Stimulated activated CD4-positive, alpha-beta T cell treated with anti-CD3 and anti-CD28 coated beads, Interleukin-15, amount 100 ng/mL, for 48 hours (primary cell): ENCODE measurements around the gene PCDHGA6.
"Not testable (repeated sequence)": the region's sequence is repeated elsewhere in the genome, so short reads cannot be mapped to it uniquely, and the experiment has no call there.

Source experiments
- DNase-seq, 2 donors: peaks; one replicate each; pipeline ENCODE4 v3.0.0-alpha.2; 2020; ENCODE audit warnings: low read depth in 2 of 2

The PCDHGA6 gene

DNA sequence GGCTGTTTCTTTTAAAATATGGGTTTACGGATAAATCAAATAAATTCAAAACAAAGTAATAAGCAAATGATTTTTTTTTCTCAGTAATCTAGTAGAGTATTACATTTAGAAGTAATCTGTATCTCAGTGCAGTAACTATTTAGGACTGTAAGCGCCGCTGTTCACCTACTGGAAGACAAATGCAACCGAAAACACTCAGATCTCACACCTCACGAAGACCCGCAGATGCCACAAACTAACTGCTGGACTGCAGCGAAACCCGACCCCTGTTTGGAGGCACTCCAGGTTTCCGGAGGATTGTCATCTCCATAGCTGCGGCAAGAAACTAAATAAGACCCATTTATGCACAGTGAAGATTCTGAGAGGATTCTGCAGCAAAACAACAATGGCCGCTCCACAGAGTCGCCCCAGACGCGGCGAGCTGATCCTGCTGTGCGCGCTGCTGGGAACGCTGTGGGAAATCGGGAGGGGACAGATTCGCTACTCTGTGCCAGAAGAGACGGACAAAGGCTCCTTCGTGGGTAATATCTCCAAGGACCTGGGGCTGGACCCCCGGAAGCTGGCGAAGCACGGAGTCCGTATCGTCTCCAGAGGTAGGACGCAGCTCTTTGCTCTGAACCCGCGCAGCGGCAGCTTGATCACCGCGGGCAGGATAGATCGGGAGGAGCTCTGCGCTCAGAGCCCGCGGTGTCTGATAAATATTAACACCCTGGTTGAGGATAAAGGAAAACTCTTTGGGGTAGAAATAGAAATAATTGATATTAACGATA is 18.9 kb downstream of the PCDHGA6 start, which contains the start of gene PCDHGA8:
Gene PCDHGA8, plus strand, starts transcription at position 205 of the 770 bp plus-strand sequence. Its CDS starts 181 bp downstream, at position 386.
- no peak for DNase-seq

DNA sequence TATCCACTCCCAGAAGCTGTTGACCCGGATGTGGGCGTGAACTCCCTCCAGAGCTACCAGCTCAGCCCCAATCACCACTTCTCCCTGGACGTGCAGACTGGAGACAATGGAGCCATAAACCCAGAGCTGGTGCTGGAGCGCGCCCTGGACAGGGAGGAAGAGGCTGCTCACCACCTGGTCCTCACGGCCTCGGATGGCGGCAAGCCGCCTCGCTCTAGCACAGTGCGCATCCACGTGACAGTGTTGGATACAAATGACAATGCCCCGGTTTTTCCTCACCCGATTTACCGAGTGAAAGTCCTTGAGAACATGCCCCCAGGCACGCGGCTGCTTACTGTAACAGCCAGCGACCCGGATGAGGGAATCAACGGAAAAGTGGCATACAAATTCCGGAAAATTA is 19.6 kb downstream of the PCDHGA6 start:
- DNase-seq, result no peak

DNA sequence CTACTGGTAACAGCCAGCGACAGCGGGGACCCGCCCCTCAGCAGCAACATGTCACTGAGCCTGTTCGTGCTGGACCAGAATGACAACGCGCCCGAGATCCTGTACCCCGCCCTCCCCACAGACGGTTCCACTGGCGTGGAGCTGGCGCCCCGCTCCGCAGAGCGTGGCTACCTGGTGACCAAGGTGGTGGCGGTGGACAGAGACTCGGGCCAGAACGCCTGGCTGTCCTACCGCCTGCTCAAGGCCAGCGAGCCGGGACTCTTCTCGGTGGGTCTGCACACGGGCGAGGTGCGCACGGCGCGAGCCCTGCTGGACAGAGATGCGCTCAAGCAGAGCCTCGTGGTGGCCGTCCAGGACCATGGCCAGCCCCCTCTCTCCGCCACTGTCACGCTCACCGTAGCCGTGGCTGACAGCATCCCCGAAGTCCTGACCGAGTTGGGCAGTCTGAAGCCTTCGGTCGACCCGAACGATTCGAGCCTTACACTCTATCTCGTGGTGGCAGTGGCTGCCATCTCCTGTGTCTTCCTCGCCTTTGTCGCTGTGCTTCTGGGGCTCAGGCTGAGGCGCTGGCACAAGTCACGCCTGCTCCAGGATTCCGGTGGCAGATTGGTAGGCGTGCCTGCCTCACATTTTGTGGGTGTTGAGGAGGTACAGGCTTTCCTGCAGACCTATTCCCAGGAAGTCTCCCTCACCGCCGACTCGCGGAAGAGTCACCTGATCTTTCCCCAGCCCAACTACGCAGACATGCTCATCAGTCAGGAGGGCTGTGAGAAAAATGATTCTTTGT is 20.9 kb downstream of the PCDHGA6 start:
- not testable (repeated sequence) for DNase-seq

DNA sequence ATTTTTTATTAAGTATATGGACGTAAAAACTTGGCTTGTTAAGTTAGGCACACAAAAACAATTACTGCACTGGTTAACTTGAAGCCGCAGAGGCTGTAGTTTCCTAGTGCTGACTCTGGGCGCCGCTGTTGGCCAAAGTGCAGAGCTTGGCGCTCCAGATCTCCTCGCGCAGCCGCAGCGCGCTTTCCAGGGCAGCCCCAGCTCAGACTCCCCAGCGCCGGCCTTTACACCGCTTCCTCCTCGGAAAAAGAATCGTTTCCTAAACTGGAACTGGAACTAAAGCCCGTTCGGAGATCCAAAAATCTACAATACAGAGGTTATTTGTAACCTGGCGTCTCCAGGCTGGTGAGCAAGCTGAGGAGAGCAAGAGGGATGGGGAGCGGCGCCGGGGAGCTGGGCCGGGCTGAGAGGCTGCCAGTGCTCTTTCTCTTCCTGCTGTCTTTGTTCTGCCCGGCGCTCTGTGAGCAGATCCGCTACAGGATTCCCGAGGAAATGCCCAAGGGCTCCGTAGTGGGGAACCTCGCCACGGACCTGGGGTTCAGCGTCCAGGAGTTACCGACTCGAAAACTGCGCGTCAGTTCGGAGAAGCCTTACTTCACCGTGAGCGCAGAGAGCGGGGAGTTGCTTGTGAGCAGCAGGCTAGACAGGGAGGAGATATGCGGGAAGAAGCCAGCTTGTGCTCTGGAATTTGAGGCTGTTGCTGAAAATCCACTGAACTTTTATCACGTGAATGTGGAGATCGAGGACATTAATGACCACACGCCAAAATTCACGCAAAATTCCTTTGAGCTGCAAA is 24.3 kb downstream of the PCDHGA6 start, which contains the start of gene PCDHGB5:
Gene PCDHGB5, plus strand, starts transcription at position 192 of the 796 bp plus-strand sequence. Its CDS starts 181 bp downstream, at position 373.
- peak in 1 of 2 donors; percentile 20 for DNase-seq

DNA sequence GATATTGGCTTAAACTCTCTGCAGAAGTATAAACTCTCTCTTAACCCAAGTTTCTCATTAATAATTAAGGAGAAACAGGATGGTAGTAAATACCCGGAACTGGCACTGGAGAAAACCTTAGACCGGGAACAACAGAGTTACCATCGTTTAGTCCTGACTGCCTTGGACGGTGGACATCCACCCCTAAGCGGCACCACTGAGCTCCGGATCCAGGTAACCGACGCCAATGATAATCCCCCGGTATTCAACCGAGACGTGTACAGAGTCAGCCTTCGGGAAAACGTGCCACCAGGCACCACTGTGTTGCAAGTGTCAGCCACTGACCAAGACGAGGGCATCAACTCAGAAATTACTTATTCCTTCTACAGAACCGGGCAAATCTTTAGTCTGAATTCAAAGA is 24.9 kb downstream of the PCDHGA6 start:
- DNase-seq, result no peak

DNA sequence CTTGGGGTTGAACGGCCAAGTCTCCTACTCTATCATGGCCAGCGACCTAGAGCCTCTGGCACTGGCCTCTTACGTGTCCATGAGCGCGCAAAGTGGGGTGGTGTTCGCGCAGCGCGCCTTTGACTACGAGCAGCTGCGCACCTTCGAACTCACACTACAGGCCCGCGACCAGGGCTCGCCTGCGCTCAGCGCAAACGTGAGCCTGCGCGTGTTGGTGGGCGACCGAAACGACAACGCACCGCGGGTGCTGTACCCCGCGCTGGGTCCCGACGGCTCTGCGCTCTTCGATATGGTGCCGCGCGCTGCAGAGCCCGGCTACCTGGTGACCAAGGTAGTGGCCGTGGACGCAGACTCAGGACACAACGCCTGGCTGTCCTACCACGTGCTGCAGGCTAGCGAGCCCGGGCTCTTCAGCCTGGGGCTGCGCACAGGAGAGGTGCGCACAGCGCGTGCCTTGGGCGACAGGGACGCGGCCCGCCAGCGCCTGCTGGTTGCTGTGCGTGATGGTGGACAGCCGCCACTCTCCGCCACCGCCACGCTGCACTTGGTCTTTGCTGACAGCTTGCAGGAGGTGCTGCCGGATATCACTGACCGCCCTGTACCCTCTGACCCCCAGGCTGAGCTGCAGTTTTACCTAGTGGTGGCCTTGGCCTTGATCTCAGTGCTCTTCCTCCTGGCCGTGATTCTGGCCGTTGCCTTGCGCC is 26.0 kb downstream of the PCDHGA6 start:
- no peak for DNase-seq

DNA sequence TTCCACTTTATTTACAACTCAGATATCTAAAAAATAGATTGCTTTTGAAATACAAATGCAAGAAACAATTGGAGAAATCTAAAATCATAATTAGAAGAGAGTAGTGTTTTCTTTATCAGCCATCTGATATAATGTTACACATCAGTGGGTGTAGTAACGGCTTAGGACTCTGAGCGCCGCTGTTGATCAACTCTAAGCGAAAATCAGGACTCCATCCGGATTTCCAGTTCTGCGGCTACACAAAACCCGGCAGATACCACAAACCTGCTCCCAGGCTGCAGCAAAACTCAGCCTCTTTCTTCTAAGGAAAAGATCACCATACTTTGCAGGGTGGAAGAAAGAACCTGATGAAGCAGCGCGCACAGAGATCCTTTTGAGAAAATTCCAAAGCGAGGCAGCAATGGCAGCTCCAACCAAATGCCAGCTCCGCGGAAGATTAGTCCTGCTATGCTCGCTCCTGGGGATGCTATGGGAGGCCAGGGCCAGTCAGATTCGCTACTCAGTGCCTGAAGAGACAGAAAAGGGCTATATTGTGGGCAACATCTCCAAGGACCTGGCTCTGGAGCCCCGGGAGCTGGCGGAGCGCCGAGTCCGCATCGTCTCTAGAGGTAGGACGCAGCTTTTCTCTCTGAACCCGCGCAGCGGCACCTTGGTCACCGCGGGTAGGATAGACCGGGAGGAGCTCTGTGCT is 29.0 kb downstream of the PCDHGA6 start, which contains the start of gene PCDHGA9:
Gene PCDHGA9, plus strand, starts transcription at position 226 of the 691 bp plus-strand sequence. Its CDS starts 175 bp downstream, at position 401.
- DNase-seq, result no peak

DNA sequence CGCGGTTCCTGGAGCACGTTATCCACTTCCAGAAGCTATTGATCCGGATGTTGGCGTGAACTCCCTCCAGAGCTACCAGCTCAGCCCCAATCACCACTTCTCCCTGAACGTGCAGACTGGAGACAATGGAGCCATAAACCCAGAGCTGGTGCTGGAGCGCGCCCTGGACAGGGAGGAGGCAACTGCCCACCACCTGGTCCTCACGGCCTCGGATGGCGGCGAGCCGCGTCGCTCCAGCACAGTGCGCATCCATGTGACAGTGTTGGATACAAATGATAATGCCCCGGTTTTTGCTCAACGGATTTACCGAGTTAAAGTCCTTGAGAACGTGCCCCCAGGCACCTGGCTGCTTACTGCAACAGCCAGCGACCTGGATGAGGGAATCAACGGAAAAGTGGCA is 29.7 kb downstream of the PCDHGA6 start:
- DNase-seq, result no peak

DNA sequence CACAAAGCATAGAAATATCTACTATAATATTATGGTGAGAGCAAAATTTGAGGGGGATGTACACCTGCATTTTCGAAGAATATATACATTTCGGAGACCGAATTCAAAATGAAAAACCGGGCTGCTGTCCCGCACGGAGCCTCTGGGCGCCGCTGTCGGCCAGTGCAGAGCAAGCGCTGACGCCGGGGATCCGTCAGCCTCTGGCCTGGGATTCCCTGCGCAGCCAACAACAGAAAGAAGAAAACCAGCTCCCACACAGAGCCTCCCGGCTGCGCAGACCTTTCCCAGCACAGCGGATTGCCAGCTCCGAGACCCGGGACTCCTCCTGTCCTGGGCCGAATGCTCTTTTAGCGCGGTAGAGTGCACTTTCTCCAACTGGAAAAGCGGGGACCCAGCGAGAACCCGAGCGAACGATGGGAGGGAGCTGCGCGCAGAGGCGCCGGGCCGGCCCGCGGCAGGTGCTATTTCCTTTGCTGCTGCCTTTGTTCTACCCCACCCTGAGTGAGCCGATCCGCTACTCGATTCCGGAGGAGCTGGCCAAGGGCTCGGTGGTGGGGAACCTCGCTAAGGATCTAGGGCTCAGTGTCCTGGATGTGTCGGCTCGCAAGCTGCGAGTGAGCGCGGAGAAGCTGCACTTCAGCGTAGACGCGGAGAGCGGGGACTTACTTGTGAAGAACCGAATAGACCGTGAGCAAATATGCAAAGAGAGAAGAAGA is 34.3 kb downstream of the PCDHGA6 start, which contains the start of gene PCDHGB6:
Gene PCDHGB6, plus strand, starts transcription at position 232 of the 716 bp plus-strand sequence. Its CDS starts 182 bp downstream, at position 414.
- peak in 1 of 2 donors; percentile 22 for DNase-seq

DNA sequence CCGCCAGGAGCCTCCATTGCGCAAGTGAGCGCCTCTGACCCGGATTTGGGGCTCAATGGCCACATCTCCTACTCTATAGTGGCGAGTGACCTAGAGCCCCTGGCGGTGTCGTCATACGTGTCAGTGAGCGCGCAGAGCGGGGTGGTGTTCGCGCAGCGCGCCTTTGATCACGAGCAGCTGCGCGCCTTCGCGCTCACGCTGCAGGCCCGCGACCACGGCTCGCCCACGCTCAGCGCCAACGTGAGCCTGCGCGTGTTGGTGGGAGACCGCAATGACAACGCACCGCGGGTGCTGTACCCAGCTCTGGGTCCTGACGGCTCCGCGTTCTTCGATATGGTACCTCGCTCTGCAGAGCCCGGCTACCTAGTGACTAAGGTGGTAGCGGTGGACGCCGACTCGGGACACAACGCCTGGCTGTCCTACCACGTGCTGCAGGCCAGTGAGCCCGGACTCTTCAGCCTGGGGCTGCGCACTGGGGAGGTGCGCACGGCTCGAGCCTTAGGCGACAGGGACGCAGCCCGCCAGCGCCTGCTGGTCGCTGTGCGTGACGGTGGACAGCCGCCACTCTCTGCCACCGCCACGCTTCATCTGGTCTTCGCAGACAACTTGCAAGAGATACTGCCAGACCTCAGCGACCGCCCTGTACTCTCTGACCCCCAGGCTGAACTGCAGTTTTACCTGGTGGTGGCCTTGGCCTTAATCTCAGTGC is 36.1 kb downstream of the PCDHGA6 start:
- no peak for DNase-seq

DNA sequence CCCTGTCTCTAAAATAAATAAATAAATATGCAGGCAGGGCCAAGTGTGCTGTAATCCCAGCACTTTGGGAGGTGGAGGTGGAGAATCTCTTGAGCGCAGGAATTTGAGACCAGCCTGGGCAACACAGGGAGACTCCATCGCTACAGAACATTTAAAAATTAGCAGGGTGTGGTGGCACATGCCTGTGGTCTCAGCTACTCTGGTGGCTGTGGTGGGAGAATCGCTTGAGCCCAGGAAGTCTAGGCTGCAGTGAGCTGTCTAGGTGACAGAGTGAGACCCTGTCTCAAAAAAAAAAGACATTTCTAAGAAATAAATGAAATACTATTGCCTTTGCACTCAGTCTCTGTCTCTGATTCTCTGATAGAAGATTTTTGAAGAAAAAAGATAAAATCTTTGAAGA is 37.9 kb downstream of the PCDHGA6 start:
- DNase-seq, result no peak

DNA sequence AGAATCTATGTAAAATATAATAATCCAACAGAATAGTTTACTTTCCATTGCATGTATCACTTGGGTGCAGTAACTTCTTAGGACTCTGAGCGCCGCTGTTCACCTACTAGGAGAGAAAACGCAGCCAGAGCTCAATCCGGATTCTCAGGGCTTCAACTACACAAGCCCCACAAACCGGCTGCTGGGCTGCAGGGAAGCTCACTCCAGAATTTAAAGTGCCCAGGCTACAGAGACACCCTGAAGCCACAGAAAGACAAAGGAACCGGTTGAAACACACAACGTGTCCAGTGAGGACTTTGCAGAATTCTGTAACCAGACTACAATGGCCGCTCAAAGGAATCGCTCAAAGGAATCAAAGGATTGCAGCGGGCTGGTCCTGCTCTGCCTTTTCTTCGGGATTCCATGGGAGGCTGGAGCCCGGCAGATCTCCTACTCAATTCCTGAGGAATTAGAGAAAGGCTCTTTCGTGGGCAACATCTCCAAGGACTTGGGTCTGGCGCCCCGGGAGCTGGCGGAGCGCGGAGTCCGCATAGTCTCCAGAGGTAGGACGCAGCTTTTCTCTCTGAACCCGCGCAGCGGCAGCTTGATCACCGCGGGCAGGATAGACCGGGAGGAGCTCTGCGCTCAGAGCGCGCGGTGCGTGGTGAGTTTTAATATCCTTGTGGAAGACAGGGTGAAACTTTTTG is 39.3 kb downstream of the PCDHGA6 start, which contains the start of gene PCDHGA10:
Gene PCDHGA10, plus strand, starts transcription at position 134 of the 686 bp plus-strand sequence. Its CDS starts 189 bp downstream, at position 323.
- DNase-seq, result peak; percentile 31 to 39

DNA sequence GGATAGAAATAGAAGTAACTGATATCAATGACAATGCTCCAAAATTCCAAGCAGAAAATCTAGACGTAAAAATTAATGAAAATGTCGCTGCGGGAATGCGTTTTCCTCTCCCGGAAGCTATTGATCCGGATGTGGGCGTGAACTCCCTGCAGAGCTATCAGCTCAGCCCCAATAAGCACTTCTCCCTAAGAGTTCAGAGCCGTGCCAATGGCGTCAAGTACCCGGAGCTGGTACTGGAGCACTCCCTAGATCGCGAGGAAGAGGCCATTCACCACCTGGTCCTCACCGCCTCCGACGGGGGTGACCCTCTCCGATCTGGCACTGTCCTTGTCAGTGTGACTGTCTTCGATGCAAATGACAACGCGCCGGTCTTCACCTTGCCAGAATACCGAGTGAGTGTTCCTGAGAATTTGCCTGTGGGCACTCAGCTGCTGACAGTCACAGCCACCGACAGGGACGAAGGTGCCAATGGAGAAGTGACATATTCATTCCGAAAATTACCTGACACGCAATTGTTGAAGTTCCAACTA is 39.9 kb downstream of the PCDHGA6 start:
- no peak for DNase-seq

DNA sequence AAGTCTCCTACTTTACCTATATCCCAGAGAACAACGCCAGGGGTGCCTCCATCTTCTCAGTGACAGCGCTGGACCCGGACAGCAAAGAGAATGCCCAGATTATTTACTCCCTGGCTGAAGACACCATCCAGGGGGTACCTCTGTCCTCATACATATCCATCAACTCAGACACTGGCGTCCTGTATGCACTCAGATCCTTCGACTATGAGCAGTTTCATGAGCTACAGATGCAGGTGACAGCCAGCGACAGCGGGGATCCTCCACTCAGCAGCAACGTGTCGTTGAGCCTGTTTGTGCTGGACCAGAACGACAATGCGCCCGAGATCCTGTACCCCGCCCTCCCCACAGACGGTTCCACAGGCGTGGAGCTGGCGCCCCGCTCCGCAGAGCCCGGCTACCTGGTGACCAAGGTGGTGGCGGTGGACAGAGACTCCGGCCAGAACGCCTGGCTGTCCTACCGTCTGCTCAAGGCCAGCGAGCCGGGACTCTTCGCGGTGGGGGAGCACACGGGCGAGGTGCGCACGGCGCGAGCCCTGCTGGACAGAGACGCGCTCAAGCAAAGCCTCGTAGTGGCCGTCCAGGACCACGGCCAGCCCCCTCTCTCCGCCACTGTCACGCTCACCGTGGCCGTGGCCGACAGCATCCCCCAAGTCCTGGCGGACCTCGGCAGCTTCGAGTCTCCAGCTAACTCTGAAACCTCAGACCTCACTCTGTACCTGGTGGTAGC is 41.0 kb downstream of the PCDHGA6 start:
- not testable (repeated sequence) for DNase-seq

DNA sequence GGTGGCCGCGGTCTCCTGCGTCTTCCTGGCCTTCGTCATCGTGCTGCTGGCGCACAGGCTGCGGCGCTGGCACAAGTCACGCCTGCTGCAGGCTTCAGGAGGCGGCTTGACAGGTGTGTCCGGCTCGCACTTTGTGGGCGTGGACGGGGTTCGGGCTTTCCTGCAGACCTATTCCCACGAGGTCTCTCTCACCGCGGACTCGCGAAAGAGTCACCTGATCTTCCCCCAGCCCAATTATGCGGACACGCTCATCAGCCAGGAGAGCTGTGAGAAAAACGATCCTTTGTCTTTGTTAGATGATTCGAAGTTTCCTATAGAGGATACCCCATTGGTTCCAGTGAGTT is 41.6 kb downstream of the PCDHGA6 start:
- not testable (repeated sequence) for DNase-seq

DNA sequence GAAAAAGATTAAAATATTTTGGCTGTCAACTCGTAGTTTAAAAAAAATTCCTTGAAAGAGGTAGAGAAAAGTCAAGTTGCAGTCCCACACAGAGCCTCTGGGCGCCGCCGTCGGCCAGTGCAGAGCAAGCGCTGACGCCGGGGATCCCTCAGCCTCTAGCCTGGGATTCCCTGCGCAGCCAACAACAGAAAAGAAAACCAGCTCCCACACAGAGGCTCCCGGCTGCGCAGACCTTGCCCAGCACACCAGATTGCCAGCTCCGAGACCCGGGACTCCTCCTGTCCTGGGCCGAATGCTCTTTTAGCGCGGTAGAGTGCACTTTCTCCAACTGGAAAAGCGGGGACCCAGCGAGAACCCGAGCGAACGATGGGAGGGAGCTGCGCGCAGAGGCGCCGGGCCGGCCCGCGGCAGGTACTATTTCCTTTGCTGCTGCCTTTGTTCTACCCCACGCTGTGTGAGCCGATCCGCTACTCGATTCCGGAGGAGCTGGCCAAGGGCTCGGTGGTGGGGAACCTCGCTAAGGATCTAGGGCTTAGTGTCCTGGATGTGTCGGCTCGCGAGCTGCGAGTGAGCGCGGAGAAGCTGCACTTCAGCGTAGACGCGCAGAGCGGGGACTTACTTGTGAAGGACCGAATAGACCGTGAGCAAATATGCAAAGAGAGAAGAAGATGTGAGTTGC is 43.9 kb downstream of the PCDHGA6 start, which contains the start of gene PCDHGB7:
Gene PCDHGB7, plus strand, starts transcription at position 184 of the 679 bp plus-strand sequence. Its CDS starts 183 bp downstream, at position 367.
- DNase-seq, result peak; percentile 35 to 39
